Eye (tissue), 1 donor: ENCODE data around the gene PNPLA6.

ENCODE experiments used
- DNase-seq: peaks from one replicate; pipeline ENCODE4 v3.0.0-alpha.2; 2015

The PNPLA6 gene

GRCh38 chr19:7515645-7516151, 19.8 kb upstream of the PNPLA6 start, which contains the start of gene ZNF358:
ZNF358 (plus strand) TSS chr19:7516103; CDS start chr19:7519243, 3,140 bp downstream.
- peak; percentile 91 for DNase-seq

- peak; percentile 53 for DNase-seq
Observed at GRCh38 chr19:7516333-7516732, 19.2 kb upstream of the PNPLA6 start.

- no peak for DNase-seq
Observed at GRCh38 chr19:7516878-7517277, 18.6 kb upstream of the PNPLA6 start.

- DNase-seq: no peak
Observed at GRCh38 chr19:7519361-7520130, 16.0 kb upstream of the PNPLA6 start.

GRCh38 chr19:7520131-7521051, 15.1 kb upstream of the PNPLA6 start:
- DNase-seq: no peak

- DNase-seq: no peak
Observed at GRCh38 chr19:7521551-7522071, 13.9 kb upstream of the PNPLA6 start.

- DNase-seq: peak; percentile 99
Observed at GRCh38 chr19:7522072-7522922, 13.2 kb upstream of the PNPLA6 start, which contains the start of gene MCOLN1. MCOLN1 (plus strand) TSS chr19:7522624; CDS start chr19:7522751, 127 bp downstream.

- DNase-seq: no peak
Observed at GRCh38 chr19:7522923-7523667, 12.4 kb upstream of the PNPLA6 start.

GRCh38 chr19:7524523-7524922, 11.0 kb upstream of the PNPLA6 start:
- DNase-seq: no peak

GRCh38 chr19:7524992-7525739, 10.4 kb upstream of the PNPLA6 start:
- DNase-seq: no peak

- DNase-seq: no peak
Observed at GRCh38 chr19:7526059-7526929, 9.2 kb upstream of the PNPLA6 start.

GRCh38 chr19:7527516-7528191, 7.9 kb upstream of the PNPLA6 start:
- no peak for DNase-seq

- DNase-seq: no peak
Observed at GRCh38 chr19:7528192-7528519, 7.4 kb upstream of the PNPLA6 start.

- no peak for DNase-seq
Observed at GRCh38 chr19:7528522-7529245, 6.8 kb upstream of the PNPLA6 start.

- no peak for DNase-seq
Observed at GRCh38 chr19:7529246-7529600, 6.3 kb upstream of the PNPLA6 start.

GRCh38 chr19:7529610-7530490, 5.7 kb upstream of the PNPLA6 start:
- no peak for DNase-seq

- DNase-seq: peak; percentile 71
Observed at GRCh38 chr19:7533281-7533885, 2.1 kb upstream of the PNPLA6 start.
